GM23338 (cell line): Measurements from ENCODE around the gene STEAP3. TPM values are rescaled to one million over a fixed set of nuclear protein-coding genes. Genes with fewer than 3 reads are reported as not detected.

ENCODE experiments used
- ATAC-seq: fragments of 200-7000 bp; cut with Tn5 transposase; 3 replicates; pipeline ENCODE4 v1.9.1; 2020
- DNase-seq: peaks from one replicate; pipeline ENCODE4 v3.0.0-alpha.2; 2015; ENCODE audit warnings: low spot score
- H2AFZ ChIP-seq: fragments of 200-600 bp; sonication (generic); 2 replicates; pipeline ENCODE4 v1.8.0; 2016; ENCODE audit warnings: antibody characterized with exemption, mild to moderate bottlenecking, moderate library complexity
- H3F3A ChIP-seq: fragments of 200-600 bp; sonication (generic); replicated peaks from 2 replicates; pipeline ENCODE4 v1.8.0; 2017; ENCODE audit warnings: antibody characterized with exemption, mixed run types, low read depth
- H3K27ac ChIP-seq: fragments of 200-600 bp; sonication (generic); 2 replicates; pipeline ENCODE4 v1.6.1; 2016; ENCODE audit warnings: low read depth
- H3K27me3 ChIP-seq: fragments of 200-600 bp; sonication (generic); 2 replicates; pipeline ENCODE4 v1.8.0; 2016; ENCODE audit warnings: mild to moderate bottlenecking, mixed run types, moderate library complexity; ENCODE audit not compliant: insufficient read depth
- H3K36me3 ChIP-seq: fragments of 200-600 bp; sonication (generic); 2 replicates; pipeline ENCODE4 v1.8.0; 2016; ENCODE audit warnings: mild to moderate bottlenecking; ENCODE audit not compliant: insufficient read depth
- H3K4me1 ChIP-seq: fragments of 200-600 bp; sonication (generic); 2 replicates; pipeline ENCODE4 v1.8.0; 2016; ENCODE audit warnings: mild to moderate bottlenecking, moderate library complexity; ENCODE audit not compliant: insufficient read depth
- H3K4me2 ChIP-seq: fragments of 200-600 bp; sonication (generic); 2 replicates; pipeline ENCODE4 v1.7.1; 2017; ENCODE audit warnings: mixed run types
- H3K4me3 ChIP-seq: fragments of 200-600 bp; sonication (generic); 2 replicates; pipeline ENCODE4 v1.6.1; 2016; ENCODE audit warnings: mixed run types
- H3K79me2 ChIP-seq: fragments of 200-600 bp; sonication (generic); replicated peaks from 2 replicates; pipeline ENCODE4 v1.8.0; 2017; ENCODE audit warnings: mild to moderate bottlenecking; ENCODE audit not compliant: insufficient read depth
- H3K9me2 ChIP-seq: fragments of 200-600 bp; sonication (generic); 2 replicates; pipeline ENCODE4 v1.8.0; 2017; ENCODE audit not compliant: insufficient read depth
- H4K20me1 ChIP-seq: fragments of 200-600 bp; sonication (generic); replicated peaks from 2 replicates; pipeline ENCODE4 v1.8.0; 2017; ENCODE audit warnings: mild to moderate bottlenecking; ENCODE audit not compliant: insufficient read depth
- H3K27ac Mint-ChIP-seq: 2 replicates; pipeline ENCODE4 v1.8.0; 2020; ENCODE audit warnings: inconsistent platforms, mild to moderate bottlenecking, moderate library complexity, mixed read lengths
- H3K27me3 Mint-ChIP-seq: 3 replicates; pipeline ENCODE4 v1.8.0; 2022; ENCODE audit warnings: low read depth, mild to moderate bottlenecking, moderate library complexity, mixed read lengths, inconsistent platforms; ENCODE audit not compliant: insufficient read depth, poor library complexity
- H3K36me3 Mint-ChIP-seq: 3 replicates; pipeline ENCODE4 v1.8.0; 2021; ENCODE audit warnings: low read depth, mild to moderate bottlenecking, inconsistent platforms, moderate library complexity, mixed read lengths
- H3K4me1 Mint-ChIP-seq: 3 replicates; pipeline ENCODE4 v1.8.0; 2020; ENCODE audit warnings: mild to moderate bottlenecking, inconsistent platforms, mixed read lengths
- H3K4me3 Mint-ChIP-seq: 3 replicates; pipeline ENCODE4 v1.8.0; 2021; ENCODE audit warnings: moderate library complexity, mild to moderate bottlenecking, inconsistent platforms, mixed read lengths
- H3K9me3 Mint-ChIP-seq: 3 replicates; pipeline ENCODE4 v1.8.0; 2020; ENCODE audit warnings: moderate library complexity, mild to moderate bottlenecking, inconsistent platforms, mixed read lengths
- CREB1 ChIP-seq: fragments of 250-450 bp; sonication (Bioruptor Pico); IDR thresholded peaks from 2 replicates; pipeline ENCODE4 v1.5.0; 2020; ENCODE audit warnings: low read depth, mild to moderate bottlenecking, moderate library complexity
- CTCF ChIP-seq, 2 experiments: fragments of 200-600 bp in 1 of 2; sonication (generic) in 1 of 2; conservative IDR thresholded peaks; 2 replicates each; pipeline versions ENCODE4 v1.5.1 to v1.6.1; 2016 to 2017; ENCODE audit warnings: antibody characterized with exemption in 2 of 2, low read depth in 2 of 2, mild to moderate bottlenecking in 2 of 2, moderate library complexity in 1 of 2
- ETS1 ChIP-seq: IDR thresholded peaks from 2 replicates; pipeline ENCODE4 v1.6.1; 2016; ENCODE audit warnings: antibody characterized with exemption
- EZH2 ChIP-seq: fragments of 200-600 bp; sonication (generic); IDR thresholded peaks from one replicate; pipeline ENCODE4 v1.8.0; 2017; ENCODE audit warnings: antibody characterized with exemption, mild to moderate bottlenecking, low read depth; ENCODE audit not compliant: unreplicated experiment
- EZH2phosphoT487 ChIP-seq: fragments of 200-600 bp; sonication (generic); IDR thresholded peaks from one replicate; pipeline ENCODE4 v1.8.1; 2018; ENCODE audit warnings: antibody characterized with exemption; ENCODE audit not compliant: unreplicated experiment
- JUNB ChIP-seq: IDR thresholded peaks from one replicate; pipeline ENCODE4 v1.6.1; 2016; ENCODE audit warnings: antibody characterized with exemption; ENCODE audit not compliant: unreplicated experiment
- NANOG ChIP-seq: IDR thresholded peaks from 2 replicates; pipeline ENCODE4 v1.6.1; 2016; ENCODE audit warnings: antibody characterized with exemption, borderline replicate concordance
- POLR2AphosphoS5 ChIP-seq: IDR thresholded peaks from 2 replicates; pipeline ENCODE4 v1.6.1; 2016; ENCODE audit warnings: antibody characterized with exemption, low read depth
- REST ChIP-seq: IDR thresholded peaks from one replicate; pipeline ENCODE4 v1.6.1; 2018; ENCODE audit warnings: antibody characterized with exemption; ENCODE audit not compliant: unreplicated experiment
- STAT1 ChIP-seq: IDR thresholded peaks from one replicate; pipeline ENCODE4 v1.6.1; 2016; ENCODE audit warnings: antibody characterized with exemption; ENCODE audit not compliant: unreplicated experiment
- ZNF114 ChIP-seq: fragments of 250-450 bp; sonication (Bioruptor Pico); IDR thresholded peaks from 2 replicates; pipeline ENCODE4 v1.5.0; 2020; ENCODE audit warnings: mild to moderate bottlenecking, moderate library complexity
- ZNF331 ChIP-seq: fragments of 250-450 bp; sonication (Bioruptor Pico); IDR thresholded peaks from 2 replicates; pipeline ENCODE4 v1.5.0; 2020; ENCODE audit warnings: low read depth, mild to moderate bottlenecking, moderate library complexity
- ZNF462 ChIP-seq: fragments of 250-450 bp; sonication (Bioruptor Pico); IDR thresholded peaks from 2 replicates; pipeline ENCODE4 v1.5.0; 2020; ENCODE audit warnings: mild to moderate bottlenecking, moderate library complexity
- polyA plus RNA-seq: library from polyadenylated mRNA; unstranded; fragments of >200 nt; fragmentation: Nextera tagmentation; extraction: Ambion mirVana; gene quantifications from 2 replicates; pipeline ENCODE4 v1.2.1, GENCODE V29; 2016
- total RNA-seq: library from RNA; depleted of rRNA; stranded (reverse); fragments of >200 nt; shearing (Covaris generic); gene quantifications from 2 replicates; pipeline ENCODE4 v1.2.3, GENCODE V29; 2014

The STEAP3 gene
- total and polyA plus RNA-seq, 2 experiments from 2014 or later = 8.6 to 27.3 TPM

DNA sequence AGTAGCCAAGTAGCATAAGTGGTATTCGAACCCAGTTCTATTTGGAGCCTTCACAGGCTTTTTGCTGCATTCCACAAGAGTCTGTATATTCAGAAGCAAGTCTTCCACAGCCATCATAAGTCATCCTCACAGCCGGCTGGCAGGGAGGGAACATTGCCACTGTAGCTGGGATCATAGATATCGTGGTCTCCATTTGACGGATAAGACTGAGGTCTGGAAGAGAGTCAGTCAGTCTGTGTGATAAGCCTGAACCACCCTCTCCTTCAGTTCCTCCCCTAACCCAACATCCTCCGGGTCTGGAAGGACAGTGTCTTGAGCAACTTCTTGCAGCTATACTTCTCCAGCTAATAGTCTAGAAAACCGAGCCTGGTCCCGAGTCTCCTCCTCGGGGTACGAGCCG lies 48.1 kb upstream of the STEAP3 start:
- Mint-ChIP-seq H3K4me1 (no peaks in the 10 kb centered on the region), H3K27ac (no peak overlapping the region), H3K4me3 (no peak overlapping the region), H3K36me3 (peaks cover 7% of the 10 kb centered on the region; the same call in 2 of the 3 replicates), H3K27me3 (peaks cover 6% of the 10 kb centered on the region), H3K9me3 (peaks cover 7% of the 10 kb centered on the region)
- H3F3A ChIP-seq = no peaks in the 10 kb centered on the region
- no peaks in the 10 kb centered on the region for H3K4me1 ChIP-seq
- no peak overlapping the region for H2AFZ ChIP-seq
- H3K27ac ChIP-seq = no peak overlapping the region
- ATAC-seq (no peak), DNase-seq (no peak)
- H3K9me2 ChIP-seq = no peaks in the 10 kb centered on the region
- H3K36me3 ChIP-seq = no peaks in the 10 kb centered on the region
- H4K20me1 ChIP-seq = no peaks in the 10 kb centered on the region
- no peaks in the 10 kb centered on the region for H3K27me3 ChIP-seq
- TF ChIP-seq ETS1 (no peak), CREB1 (CRISPR knock-in tag) (no peak), JUNB (no peak), REST (no peak), ZNF462 (CRISPR knock-in tag) (no peak), EZH2phosphoT487 (no peak), ZNF114 (CRISPR knock-in tag) (no peak), STAT1 (no peak), NANOG (no peak), ZNF331 (CRISPR knock-in tag) (no peak), CTCF (conservative IDR thresholded peaks at IDR 0.05; ENCODE audit: low read depth in 2 of 2) (no peak), EZH2 (no peak), POLR2AphosphoS5 (no peak)
- H3K4me2 ChIP-seq = no peak overlapping the region
- no peak overlapping the region for H3K4me3 ChIP-seq
- H3K79me2 ChIP-seq = no peaks in the 10 kb centered on the region
